Colon (tissue), 2 donors: ENCODE data around the gene AMH.

Experiments used
- FAIRE-seq: peaks from 2 replicates; lab custom pipeline; 2012; peaks lifted over from hg19 to GRCh38; lab: Jason Lieb, UNC
- donor health status: control.
- donor health status: control.

AMH gene

DNA sequence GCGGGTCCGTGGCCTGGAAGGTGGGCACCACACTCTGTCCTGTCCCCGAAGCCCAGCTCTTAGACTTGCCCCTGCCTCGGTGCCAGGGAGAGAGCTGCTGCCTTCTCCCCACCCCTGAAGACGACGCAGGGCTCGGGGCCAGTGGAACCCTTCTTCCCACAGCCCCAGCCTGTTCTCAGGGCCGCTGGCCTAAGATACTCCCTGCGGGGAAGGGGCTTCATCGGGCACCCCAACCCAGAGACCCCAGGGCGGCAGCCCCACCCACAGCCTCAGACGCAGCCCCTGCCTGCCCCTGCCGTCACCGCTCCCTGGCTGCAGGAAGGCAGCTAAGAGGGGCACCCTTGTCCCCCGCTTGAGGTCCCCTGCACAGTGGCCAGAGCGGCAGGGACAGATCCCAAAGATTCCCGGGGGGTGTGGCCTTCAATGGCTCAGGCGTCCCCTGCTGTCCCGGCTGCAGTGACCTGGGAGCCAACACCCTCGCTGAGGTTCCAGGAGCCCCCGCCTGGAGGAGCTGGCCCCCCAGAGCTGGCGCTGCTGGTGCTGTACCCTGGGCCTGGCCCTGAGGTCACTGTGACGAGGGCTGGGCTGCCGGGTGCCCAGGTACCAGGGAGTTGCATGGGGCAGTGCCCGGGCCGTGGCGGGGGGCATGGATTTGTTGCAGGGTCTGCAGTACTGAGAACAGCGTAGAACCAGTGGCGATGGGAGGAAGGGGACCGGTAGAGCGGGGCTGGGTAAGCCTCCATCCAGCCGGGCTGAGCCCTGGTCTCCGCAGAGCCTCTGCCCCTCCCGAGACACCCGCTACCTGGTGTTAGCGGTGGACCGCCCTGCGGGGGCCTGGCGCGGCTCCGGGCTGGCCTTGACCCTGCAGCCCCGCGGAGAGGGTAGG is 1.0 kb downstream of the AMH start:
- no peak for FAIRE-seq

DNA sequence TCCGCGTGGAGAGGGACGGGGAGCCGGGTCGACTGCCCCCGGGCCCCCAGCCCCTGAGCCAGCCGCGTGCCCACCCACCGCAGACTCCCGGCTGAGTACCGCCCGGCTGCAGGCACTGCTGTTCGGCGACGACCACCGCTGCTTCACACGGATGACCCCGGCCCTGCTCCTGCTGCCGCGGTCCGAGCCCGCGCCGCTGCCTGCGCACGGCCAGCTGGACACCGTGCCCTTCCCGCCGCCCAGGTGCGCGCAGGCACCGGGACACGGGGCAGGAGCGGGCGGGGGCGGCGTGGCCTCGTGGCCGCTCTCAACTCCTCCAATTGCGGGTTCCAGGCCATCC is 1.6 kb downstream of the AMH start:
- no peak for FAIRE-seq

DNA sequence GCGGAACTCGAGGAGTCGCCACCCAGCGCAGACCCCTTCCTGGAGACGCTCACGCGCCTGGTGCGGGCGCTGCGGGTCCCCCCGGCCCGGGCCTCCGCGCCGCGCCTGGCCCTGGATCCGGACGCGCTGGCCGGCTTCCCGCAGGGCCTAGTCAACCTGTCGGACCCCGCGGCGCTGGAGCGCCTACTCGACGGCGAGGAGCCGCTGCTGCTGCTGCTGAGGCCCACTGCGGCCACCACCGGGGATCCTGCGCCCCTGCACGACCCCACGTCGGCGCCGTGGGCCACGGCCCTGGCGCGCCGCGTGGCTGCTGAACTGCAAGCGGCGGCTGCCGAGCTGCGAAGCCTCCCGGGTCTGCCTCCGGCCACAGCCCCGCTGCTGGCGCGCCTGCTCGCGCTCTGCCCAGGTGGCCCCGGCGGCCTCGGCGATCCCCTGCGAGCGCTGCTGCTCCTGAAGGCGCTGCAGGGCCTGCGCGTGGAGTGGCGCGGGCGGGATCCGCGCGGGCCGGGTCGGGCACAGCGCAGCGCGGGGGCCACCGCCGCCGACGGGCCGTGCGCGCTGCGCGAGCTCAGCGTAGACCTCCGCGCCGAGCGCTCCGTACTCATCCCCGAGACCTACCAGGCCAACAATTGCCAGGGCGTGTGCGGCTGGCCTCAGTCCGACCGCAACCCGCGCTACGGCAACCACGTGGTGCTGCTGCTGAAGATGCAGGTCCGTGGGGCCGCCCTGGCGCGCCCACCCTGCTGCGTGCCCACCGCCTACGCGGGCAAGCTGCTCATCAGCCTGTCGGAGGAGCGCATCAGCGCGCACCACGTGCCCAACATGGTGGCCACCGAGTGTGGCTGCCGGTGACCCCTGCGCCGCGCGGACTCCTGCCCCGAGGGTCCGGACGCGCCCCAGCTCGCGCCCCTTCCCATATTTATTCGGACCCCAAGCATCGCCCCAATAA is 2.3 kb downstream of the AMH start:
- FAIRE-seq = no peak

DNA sequence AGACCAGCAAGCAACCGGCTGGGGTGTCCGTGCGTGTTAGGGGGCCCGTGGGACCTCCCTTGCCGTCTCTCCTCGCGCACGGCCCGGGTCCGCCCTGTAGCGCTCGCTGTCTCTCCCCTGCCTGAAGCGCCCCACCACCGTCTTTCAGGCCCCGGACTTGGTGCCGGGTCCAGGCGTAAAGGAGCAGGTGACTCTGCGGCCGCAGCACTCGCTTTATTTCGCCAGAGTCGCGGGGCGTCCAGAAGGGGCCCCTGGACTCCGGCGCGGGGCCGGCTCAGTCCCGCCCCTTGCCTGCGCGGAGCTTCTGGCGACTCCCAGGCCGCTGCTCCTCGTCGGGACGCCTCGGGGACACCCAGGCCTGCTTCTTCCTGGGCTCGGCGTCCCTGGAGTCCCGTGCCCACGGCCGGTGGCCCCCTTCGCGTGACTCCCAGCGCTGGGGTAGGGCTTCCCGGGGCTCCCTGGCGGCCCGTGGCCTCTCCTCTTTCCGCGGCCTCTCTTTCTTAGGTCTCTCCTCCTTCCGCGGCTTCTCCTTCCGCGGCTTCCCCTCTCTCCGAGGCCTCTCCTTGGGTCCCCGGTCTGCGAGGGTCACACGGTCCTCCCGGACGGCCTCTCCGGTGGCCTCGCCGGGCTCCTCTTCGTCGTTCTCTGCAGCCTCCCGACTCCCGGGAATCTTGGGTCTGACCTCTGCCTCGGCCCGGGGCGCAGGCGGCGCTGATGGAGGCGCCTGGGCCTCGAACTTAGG is 3.1 kb downstream of the AMH start:
- FAIRE-seq = no peak

DNA sequence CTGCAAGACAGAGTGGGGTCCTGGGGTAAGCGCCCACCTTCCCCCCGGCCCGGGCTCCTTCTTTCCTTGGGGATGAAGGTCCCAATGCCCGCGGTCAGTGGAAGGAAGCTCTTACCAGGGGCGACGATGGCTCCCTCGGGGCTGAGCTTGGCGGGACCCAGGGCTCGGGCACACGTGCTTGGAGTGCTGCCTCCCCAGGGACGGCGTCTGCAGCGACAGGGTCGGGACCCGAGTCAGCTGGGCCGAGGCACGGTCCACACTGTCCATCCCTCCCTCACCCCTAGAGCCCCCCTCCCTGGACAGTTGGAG is 3.6 kb downstream of the AMH start:
- FAIRE-seq = no peak

DNA sequence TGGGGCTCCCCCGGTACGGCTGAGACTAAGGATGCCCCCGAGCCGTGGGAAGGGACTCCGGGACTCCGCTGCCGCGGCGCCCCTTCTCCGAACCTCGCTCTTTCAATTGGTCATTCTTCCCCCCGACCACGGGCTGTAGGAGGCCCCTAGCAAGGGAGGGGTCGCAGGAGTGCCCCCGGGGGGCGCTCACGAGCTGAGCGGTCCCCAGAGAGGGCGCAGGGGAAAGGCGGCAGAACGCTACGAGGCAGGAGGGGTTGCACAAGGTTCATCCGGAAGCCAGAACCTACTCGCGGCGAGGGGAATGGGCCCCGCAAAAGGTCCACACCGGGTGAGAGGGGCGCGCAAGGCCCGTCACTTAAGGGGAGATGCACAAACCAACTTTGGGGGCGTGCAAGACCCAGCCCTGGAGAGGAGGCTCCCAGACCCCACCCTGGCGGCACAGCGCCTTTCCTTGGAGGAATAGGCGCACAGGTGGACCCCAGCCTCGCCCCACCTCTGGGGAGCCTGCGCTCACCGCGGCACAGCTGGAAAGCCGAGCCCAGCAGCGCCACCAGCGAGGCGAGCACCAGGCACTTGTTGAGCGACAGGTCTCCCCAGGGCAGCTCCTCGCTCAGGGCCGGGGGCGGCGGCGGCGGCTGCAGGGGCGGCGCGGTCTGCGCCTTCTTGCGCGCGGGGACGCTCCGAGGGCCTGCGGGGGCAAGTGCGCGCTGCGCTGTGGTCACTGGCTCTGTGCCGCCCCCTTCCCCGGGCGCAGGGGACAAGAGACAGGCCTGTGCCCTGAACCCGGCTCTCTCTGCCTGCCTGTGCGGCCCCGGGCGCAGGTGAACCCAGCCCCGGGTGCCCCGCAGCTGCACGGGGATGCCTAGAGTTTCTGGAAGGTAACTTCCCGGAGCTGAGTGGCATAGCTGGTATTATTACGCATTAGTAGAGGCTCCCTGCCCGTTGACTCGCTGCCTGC is 4.3 kb downstream of the AMH start:
- FAIRE-seq = no peak

DNA sequence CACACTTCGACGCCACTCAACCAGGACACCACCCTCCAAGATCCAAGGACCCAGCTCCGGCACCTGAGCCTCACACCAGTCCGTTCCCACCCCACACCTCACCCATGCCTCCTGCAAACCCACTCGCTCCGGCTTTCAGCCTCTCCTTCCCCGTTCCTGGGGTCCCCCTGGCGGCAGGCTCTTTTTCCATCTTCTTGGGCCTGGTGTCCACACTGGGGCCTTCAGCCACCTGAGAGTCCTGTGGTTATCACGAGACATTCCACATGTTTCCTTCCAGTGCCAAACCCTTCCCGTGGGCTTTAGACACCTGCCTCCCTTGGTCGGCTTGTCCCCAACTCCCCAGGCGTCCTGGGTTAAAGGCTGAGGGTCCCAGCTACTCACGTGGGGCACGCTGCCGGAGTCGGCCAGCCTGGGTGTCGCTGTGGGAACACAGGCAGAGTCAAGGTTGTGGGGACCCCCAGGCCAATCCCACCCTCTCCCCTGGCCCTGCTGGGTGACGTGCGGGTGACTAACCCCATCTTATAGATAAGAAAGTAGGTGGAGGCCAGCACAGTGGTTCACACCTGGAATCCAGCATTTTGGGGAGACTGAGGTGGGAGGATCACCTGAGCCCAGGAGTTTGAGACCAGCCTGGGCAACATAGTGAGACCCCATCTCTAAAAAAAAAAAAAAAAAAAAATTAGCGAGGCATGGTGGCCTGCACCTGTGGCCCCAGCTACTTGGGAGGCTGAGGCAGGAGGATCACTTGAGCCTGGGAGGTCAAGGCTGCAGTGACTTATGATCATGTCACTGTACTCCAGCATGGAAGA is 5.1 kb downstream of the AMH start:
- no peak for FAIRE-seq

DNA sequence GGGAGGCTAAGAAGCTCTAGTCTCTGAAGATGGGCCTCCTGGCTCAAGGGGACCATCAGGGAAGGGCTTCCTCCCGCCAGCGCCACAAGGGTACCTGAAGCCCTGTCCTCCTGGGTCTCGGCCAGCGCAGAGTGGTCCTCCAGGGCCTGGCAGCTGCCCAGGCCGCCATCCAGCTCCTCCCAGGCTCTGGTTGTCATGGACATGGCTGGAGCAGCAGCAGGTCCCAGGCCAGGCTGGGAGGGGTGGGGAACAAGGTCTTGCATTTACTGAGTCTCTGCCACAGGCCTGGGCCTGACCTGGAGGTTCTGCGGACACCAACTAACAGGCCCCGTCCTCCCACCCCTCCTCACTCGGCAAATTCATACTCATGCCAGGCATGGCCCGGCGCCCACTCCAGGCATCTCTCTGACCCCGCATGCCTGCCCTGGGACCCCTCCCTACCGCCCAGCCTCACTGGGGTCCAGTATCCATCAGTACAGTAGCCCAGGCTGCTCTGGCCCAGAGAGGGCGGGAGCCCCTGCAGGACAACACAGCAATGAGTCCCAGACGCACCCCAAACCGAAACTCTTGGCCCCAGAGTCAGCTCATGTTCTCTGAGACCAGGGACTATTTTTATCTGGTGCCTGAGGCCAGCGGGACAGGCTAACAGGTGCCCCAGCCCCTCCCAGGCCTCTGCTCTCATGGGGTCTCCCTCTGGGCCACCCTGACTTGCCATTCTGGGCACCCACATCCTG is 6.2 kb downstream of the AMH start:
- no peak for FAIRE-seq

DNA sequence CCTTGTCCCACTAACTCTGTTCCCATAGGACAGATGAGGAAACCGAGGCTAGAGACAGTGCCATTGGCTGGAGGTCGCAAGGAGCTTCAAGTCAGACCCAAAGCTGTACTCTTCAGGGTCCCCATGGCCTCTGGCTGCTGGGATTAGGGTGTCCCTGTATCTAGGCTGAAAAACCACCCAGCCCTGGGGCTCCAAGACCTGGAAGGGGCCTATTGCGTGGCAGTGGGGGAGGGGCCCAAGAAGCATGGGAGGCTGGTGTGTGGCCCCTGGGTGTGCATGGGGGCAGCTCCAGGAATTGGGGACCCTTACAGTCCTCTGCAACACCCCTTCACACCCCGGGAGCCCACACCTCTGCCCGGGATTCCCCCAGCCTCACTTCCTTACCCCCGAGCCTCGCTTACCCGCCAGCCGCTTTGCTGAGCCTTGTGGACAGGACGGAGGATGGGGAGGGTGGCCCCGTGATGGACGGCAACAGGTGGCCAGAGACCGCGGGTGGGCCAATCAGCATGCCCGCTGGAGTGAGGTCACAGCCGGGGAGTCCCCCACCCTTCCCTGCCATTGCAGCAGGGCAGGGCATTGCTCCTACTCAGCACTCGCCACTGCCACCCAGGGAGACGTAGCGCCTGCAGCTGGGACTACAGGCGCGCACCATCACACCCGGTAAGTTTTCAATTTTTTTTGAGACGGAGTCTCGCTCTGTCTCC is 7.0 kb downstream of the AMH start, which contains the start of gene JSRP1:
JSRP1 (minus strand) TSS at position 436 of the 704 bp plus-strand sequence. CDS start 1,103 bp downstream, outside the sequence.
- FAIRE-seq = no peak

DNA sequence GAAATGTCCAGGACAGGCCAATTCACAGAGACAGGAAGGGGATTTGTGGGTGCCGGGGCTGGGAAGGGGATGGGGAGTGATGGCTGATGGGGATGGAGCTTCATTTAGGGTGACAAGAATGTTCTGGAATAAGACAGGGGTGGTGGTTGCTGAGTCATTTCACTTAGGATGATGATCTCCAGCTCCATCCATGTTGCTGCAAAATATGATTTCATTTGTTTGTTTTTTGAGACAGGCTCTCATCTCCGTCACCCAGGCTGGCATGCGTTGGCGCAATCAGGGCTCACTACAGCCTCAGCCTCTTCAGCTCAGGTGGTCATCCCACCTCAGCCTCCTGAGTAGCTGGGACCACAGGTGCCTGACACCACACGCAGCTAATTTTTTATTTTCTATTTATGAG is 10.2 kb downstream of the AMH start:
- no peak for FAIRE-seq

DNA sequence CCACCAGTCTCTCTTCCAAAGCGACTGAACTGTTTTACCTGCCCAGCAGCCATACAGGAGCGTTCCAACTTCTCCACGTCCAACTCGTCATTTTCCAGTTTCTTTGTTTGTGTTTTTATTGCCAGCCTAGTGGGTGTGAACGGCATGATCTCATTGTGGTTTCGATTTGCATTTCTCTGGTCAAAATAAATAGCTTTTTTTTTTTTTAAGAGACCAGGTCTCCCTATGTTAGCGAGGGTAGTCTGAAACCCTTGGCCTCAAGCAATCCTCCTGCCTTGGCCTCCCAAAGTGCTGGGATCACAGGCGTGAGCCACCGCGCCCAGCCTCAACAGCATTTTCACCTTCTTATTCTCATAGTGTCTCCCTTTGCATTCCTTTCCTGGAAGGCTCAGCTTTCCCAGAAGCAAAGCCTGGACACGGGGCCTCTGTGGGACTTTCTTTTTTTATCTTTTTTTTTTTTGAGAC is 11.2 kb downstream of the AMH start:
- FAIRE-seq = no peak

DNA sequence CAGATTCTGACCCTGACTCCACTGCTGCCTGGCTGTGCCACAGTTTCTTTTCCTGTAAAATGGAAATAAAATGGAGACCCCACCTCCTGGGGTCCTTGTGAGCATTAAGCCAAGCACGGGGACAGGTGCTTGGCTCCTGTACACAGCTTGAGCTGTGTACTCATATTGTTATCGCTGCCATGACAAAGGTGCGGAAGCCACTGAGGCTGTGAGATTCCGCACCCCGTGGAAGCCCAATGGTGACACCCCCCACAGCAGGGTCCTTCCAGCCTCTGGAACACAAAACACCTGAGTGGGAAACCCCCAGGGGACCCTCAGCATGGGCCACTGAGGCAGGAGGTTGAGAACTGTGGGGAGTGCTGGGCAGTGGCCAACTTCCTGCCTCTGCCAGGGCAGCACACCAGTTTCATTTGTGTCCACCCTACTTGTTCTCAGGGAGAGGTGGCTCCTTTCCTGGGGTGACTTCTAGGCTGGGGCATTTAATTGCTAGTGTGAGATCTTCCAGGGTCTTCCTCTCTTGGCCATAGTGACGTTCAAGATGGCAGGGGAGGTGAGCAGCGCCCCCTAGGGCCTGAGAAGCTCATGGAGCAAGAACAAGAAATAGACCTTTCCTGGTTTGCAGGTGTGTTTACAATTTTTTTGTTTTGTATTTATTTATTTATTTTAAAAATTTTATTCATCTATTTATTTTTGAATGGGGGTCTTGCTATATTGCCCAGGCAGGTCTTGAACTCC is 12.5 kb downstream of the AMH start:
- no peak for FAIRE-seq

DNA sequence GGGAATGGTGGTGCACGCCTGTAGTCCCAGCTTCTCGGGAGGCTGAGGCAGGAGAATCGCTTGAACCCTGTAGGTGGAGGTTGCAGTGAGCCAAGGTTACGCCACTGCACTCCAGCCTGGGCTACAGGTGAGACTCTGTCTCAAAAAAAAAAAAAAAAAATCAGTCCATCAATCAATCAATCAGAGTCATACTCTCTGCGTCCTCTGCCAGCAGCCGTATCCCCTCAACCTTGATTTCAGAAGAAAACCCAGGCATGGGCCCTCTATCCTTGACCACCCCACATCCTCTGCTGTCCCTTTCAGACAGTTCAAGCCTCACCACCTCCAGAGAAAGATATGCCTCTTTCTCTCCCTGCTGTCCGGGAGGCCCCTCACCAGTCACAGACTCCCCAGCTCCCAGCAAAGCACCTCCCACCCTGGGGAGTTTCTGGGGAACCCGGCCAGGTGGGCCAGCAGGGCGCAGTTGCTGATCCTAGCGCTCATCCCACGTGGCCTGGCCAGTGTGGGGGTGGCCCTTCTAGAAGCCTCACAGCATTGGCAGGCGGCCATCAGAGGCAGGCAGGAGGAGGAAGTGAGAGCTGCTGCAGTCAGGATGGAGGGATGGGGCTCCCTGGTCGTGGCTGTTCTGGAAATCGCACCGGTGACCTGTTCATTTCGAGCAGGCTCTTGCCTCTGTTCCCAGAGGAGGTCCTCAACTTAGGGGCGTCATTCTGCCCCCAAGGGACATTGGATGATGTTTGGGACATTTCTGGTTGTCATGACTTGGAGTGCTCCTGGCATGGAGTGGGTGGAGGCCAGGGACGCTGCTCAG is 17.3 kb downstream of the AMH start:
- FAIRE-seq = no peak

DNA sequence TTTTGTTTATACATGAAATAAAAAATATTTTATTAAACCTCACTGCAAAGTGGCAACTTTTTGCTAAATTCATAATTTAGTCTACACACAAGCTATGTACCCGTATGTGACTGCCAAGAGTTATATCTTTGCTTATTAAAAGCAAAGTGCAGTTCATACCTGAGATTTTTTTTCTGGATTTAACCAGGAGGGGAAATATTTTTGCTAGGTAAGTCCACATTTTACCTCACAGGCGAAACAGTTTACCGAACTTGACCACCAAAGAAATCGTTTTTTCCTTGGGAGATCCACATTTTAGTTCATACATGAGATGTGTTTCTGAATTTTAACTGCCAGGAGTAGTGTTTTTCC is 19.3 kb downstream of the AMH start:
- FAIRE-seq = no peak

DNA sequence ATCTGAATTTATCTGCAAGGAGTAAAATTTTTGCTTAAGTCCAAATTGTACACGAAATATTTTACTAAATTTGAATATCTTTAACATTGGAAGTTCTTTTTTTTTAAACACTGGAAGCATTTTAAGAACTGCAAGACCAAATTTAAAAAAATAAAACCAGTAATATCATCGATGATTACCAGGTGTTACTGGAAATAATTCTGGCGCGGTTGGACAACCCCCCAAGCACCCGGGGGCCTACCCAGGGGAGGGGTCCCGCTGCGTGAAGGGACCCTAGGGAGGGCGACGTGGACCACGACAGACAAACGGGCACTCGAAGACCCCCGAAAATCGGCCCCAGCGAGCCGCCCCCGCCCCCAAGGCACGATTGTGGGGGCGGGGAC is 19.7 kb downstream of the AMH start:
- FAIRE-seq = no peak

DNA sequence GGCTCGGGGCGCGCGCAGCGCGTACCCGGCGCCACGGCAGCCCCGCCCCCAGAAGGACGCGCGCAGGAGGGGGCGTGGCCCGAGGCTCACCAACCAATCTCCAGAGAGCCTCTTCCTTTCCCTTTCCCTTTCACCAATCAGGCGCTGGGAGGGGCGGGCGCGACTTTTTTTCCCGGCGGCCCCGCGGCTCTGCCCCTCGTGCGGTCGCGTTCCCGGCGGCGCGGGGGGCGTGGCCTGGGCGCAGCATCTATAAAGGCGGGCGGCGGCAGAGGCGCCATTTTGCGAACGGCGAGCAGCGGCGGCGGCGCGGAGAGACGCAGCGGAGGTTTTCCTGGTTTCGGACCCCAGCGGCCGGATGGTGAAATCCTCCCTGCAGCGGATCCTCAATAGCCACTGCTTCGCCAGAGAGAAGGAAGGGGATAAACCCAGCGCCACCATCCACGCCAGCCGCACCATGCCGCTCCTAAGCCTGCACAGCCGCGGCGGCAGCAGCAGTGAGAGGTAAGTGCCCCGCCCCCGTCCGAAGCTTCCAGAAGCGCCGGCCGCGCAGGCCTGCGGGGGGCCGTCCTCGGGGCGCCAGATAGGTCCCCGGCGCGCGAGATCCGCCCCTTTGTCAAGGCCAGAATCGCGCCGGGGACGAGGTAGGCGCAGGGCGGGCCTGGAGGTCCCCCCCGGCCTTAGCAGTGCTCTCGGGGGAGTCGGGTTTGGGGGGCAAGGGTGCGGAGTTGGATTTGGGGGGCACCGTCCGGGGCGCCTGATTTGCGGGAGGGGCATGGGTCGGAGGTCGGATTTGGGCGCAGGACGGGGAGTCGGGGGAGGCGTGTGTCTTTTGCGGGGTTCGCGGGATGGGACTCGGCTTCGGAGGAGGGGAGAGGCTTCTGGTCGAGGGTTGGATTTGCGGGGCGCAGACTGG is 20.4 kb downstream of the AMH start:
- FAIRE-seq = no peak

DNA sequence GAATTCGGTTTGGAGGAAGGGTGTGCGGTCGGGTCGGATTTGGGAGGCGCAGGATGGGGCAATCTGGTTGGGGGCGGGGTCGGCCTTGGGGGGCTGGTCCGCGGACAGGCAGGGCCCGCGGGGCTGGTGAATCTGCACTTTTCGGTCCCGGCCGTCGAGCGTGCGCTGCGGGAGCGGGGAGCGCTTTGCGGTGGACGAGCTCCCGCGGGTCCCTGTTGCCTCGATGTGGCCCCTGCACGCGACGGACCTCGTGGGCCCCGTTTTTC is 21.0 kb downstream of the AMH start:
- FAIRE-seq = no peak
